ENCODE results near the gene ATF2. TPM values are rescaled to one million over a fixed set of nuclear protein-coding genes. Genes with fewer than 3 reads are reported as not detected.

The ATF2 gene
- total and polyA plus RNA-seq, 9 of the 15 experiments (the other 6 are each of a cell fraction or from before 2014, with no cell fraction given): 24.2 to 111 (median 45.9) TPM

DNA sequence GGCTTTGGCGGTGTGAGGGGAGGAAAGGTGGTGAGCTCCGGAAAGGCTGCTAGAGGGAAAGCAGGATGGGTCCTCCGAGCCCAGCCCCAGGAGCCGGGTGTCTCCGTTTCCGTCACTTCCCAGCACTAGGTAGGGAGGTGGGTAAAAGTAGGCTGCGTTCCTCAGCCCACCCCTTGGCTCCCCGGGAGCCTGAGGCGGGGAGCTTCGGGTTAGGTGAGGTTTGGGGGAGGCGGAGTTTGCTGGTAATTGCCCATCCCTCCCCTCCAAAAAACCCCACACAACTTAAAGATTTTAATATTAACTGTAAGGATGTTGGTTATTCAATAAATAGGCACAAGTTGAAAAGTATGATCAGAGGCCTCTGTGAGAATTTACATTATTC, 552 bp upstream of the ATF2 start (continued):
- TF ChIP-seq ELF4 (CRISPR knock-in tag; IDR thresholded peaks at IDR 0.05) (0 out of 2 replicates have a peak, but pooled peaks have one; percentile 37), CREBBP (IDR thresholded peaks at IDR 0.05; ENCODE audit: low read depth, low read length) (no peak), TEAD1 (CRISPR knock-in tag; IDR thresholded peaks at IDR 0.05) (no peak), KLF1 (tag; IDR thresholded peaks at IDR 0.05) (no peak), CLOCK (CRISPR knock-in tag; IDR thresholded peaks at IDR 0.05; ENCODE audit: borderline replicate concordance) (no peak), PML (IDR thresholded peaks at IDR 0.05; ENCODE audit: low read length) (no peak; the same call in 1 of the 2 replicates), CEBPB (tag; IDR thresholded peaks at IDR 0.05) (no peak), CTBP1 (IDR thresholded peaks at IDR 0.05; ENCODE audit: borderline replicate concordance) (peak; percentile 16), MLLT1 (IDR thresholded peaks at IDR 0.05) (peak; percentile 27 to 69; a peak in 2 of 4 replicates), ZNF384 (IDR thresholded peaks at IDR 0.05; ENCODE audit: low read depth, low read length) (no peak), CREB1 (IDR thresholded peaks at IDR 0.05) (no peak; the same call in 1 of the 2 replicates), CREB1 (CRISPR knock-in tag; IDR thresholded peaks at IDR 0.05) (no peak), HEY1 (CRISPR knock-in tag; IDR thresholded peaks at IDR 0.05; ENCODE audit: borderline replicate concordance) (no peak), TARDBP (IDR thresholded peaks at IDR 0.05) (0 out of 2 replicates have a peak, but pooled peaks have one; percentile 50), ZFX (CRISPR knock-in tag; IDR thresholded peaks at IDR 0.05) (no peak), RBM15 (IDR thresholded peaks at IDR 0.05; ENCODE audit: insufficient read depth, low read length) (no peak), PCBP2 (IDR thresholded peaks at IDR 0.05; ENCODE audit: low read depth, low read length, poor library complexity, severe bottlenecking) (no peak), ZNF23 (CRISPR knock-in tag; IDR thresholded peaks at IDR 0.05) (0 out of 2 replicates have a peak, but pooled peaks have one; percentile 30), CHD1 (IDR thresholded peaks at IDR 0.05; ENCODE audit: low read length) (no peak), ZBED1 (IDR thresholded peaks at IDR 0.05) (0 out of 2 replicates have a peak, but pooled peaks have one; percentile 48), CBX1 (IDR thresholded peaks at IDR 0.05; ENCODE audit: low read depth) (0 out of 2 replicates have a peak, but pooled peaks have one; percentile 44), SRSF3 (IDR thresholded peaks at IDR 0.05; ENCODE audit: insufficient read depth, low read length) (no peak), SMARCB1 (IDR thresholded peaks at IDR 0.05; ENCODE audit: insufficient read length, low read depth) (peak; percentile 15), NCOA4 (IDR thresholded peaks at IDR 0.05; ENCODE audit: partially characterized antibody) (no peak), SMARCE1 (IDR thresholded peaks at IDR 0.05) (peak; percentile 35; the same call in 1 of the 2 replicates), NRF1 (conservative IDR thresholded peaks at IDR 0.05 in 1 of 2, IDR thresholded peaks at IDR 0.05 in 1 of 2) (no peak; a peak in 1 of 4 replicates)
- TF ChIP-seq, protein P1, sequence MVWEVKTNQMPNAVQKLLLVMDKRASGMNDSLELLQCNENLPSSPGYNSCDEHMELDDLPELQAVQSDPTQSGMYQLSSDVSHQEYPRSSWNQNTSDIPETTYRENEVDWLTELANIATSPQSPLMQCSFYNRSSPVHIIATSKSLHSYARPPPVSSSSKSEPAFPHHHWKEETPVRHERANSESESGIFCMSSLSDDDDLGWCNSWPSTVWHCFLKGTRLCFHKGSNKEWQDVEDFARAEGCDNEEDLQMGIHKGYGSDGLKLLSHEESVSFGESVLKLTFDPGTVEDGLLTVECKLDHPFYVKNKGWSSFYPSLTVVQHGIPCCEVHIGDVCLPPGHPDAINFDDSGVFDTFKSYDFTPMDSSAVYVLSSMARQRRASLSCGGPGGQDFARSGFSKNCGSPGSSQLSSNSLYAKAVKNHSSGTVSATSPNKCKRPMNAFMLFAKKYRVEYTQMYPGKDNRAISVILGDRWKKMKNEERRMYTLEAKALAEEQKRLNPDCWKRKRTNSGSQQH (CRISPR knock-in tag; IDR thresholded peaks at IDR 0.05): peak; percentile 46; the same call in 1 of the 2 replicates
